K562 (cell line): ENCODE measurements around the gene CSKMT. TPM values are rescaled to one million over a fixed set of nuclear protein-coding genes. Genes with fewer than 3 reads are reported as not detected.
A peak's percentile ranks its signal among the peaks of the same experiment; 100 is the strongest.

Source experiments
- ATAC-seq: fragments of 200-7000 bp; cut with Tn5 transposase; 3 replicates; pipeline ENCODE4 v1.9.1; 2020; ENCODE audit warnings: moderate library complexity
- BruUV-seq: library from RNA; stranded (reverse); fragments of 400-500 nt; replicated peaks from 2 replicates; lab custom pipeline; 2021; lab: Mats Ljungman, UMichigan
- CTCF ChIA-PET: fragments of 300-600 bp; formaldehyde crosslinking; extraction: SDS; loops from one replicate; lab custom pipeline; 2021; ENCODE audit warnings: low intra/inter-chr PET ratio; lab: Yijun Ruan, JAX
- POLR2A ChIA-PET: fragments of 300-600, 350-650 bp; sonication (Branson Sonifier 250); formaldehyde crosslinking; extraction: SDS; loops from one replicate; lab custom pipeline; 2021; ENCODE audit warnings: antibody characterized with exemption, inconsistent platforms; lab: Yijun Ruan, JAX
- DNase-seq, 4 experiments: peaks; one replicate each; pipeline versions ENCODE4 v3.0.0 to v3.0.0-alpha.2; 2011 to 2018; ENCODE audit warnings: low spot score in 3 of 4, mixed read lengths in 3 of 4; ENCODE audit errors: extremely low read depth in 1 of 4
- FAIRE-seq: peaks from 2 replicates; lab custom pipeline; 2011; peaks lifted over from hg19 to GRCh38; lab: Jason Lieb, UNC
- H2AFZ ChIP-seq: 2 replicates; pipeline ENCODE4 v1.6.0; 2011; ENCODE audit warnings: low read depth, low read length, control low read depth, inconsistent platforms
- H3K27ac ChIP-seq: fragments of 200-600 bp; 3 replicates; pipeline ENCODE4 v1.8.0; 2011; ENCODE audit warnings: low read depth, mild to moderate bottlenecking, control low read depth, inconsistent platforms, low read length, moderate library complexity, mixed read lengths; ENCODE audit errors: extremely low read depth
- H3K27me3 ChIP-seq, 2 experiments: fragments of 300-600 bp in 1 of 2; 2 replicates in 1 of 2; 3 replicates in 1 of 2; pipeline versions ENCODE4 v1.6.0 to v1.8.0; 2011; ENCODE audit warnings: inconsistent platforms in 2 of 2, low read length in 2 of 2, mild to moderate bottlenecking in 1 of 2, mixed read lengths in 1 of 2, moderate library complexity in 1 of 2; ENCODE audit not compliant: control insufficient read depth in 2 of 2, insufficient read depth in 2 of 2
- H3K36me3 ChIP-seq: fragments of 300-600 bp; 3 replicates; pipeline ENCODE4 v1.8.0; 2011; ENCODE audit warnings: mild to moderate bottlenecking, low read length, inconsistent platforms; ENCODE audit not compliant: control insufficient read depth, insufficient read depth
- H3K4me1 ChIP-seq, 2 experiments: fragments of 200-600 bp in 1 of 2; replicated peaks in 1 of 2; 2 replicates in 1 of 2; 3 replicates in 1 of 2; pipeline versions ENCODE4 v1.5.1 to v1.8.0; 2011; ENCODE audit warnings: inconsistent platforms in 2 of 2, low read length in 2 of 2, mild to moderate bottlenecking in 1 of 2, mixed read lengths in 1 of 2, moderate library complexity in 1 of 2; ENCODE audit not compliant: control insufficient read depth in 2 of 2, insufficient read depth in 2 of 2
- H3K4me2 ChIP-seq: 2 replicates; pipeline ENCODE4 v1.6.1; 2011; ENCODE audit warnings: low read length, control low read depth, inconsistent platforms, mixed read lengths; ENCODE audit not compliant: insufficient read depth
- H3K4me3 ChIP-seq: fragments of 200-600 bp; sonication (generic), shearing (Covaris generic); 2 replicates; pipeline ENCODE4 v1.5.1; 2016; ENCODE audit warnings: control low read depth, inconsistent platforms
- H3K79me2 ChIP-seq: fragments of 200-600 bp; 3 replicates; pipeline ENCODE4 v1.8.0; 2011; ENCODE audit warnings: low read length, inconsistent platforms; ENCODE audit not compliant: control insufficient read depth, insufficient read depth
- H3K9ac ChIP-seq, 2 experiments: 2 replicates each; pipeline versions ENCODE4 v1.6.0 to v1.6.1; 2011; ENCODE audit warnings: low read depth in 2 of 2, low read length in 2 of 2, control low read depth in 1 of 2, inconsistent platforms in 1 of 2, mild to moderate bottlenecking in 1 of 2, mixed read lengths in 1 of 2; ENCODE audit not compliant: insufficient read depth in 1 of 2
- H3K9me1 ChIP-seq: one replicate; pipeline ENCODE4 v1.6.0; 2011; ENCODE audit warnings: inconsistent platforms, mild to moderate bottlenecking, low read length, moderate library complexity; ENCODE audit not compliant: control insufficient read depth, insufficient read depth
- H3K9me3 ChIP-seq: replicated peaks from 2 replicates; pipeline ENCODE4 v1.5.1; 2011; ENCODE audit warnings: low read depth, low read length, inconsistent platforms; ENCODE audit not compliant: control insufficient read depth, insufficient read depth
- H4K20me1 ChIP-seq: replicated peaks from 2 replicates; pipeline ENCODE4 v1.6.1; 2011; ENCODE audit warnings: low read length, inconsistent platforms, mixed read lengths; ENCODE audit not compliant: control insufficient read depth, insufficient read depth
- FOXJ3 ChIP-seq: sonication (generic); formaldehyde crosslinking; IDR thresholded peaks from 2 replicates; pipeline ENCODE4 v1.4.0; 2020; ENCODE audit warnings: mild to moderate bottlenecking, missing genetic modification reagents
- HCFC1 ChIP-seq: IDR thresholded peaks from 2 replicates; pipeline ENCODE4 v1.6.1; 2012; ENCODE audit warnings: low read depth, low read length, improper control_type of control experiment
- HDAC6 ChIP-seq: IDR thresholded peaks from 2 replicates; pipeline ENCODE4 v1.6.1; 2012; ENCODE audit warnings: low read depth, mild to moderate bottlenecking, control low read depth, inconsistent platforms, low read length, moderate library complexity
- LEF1 ChIP-seq: fragments of 450-650 bp; IDR thresholded peaks from 2 replicates; pipeline ENCODE4 v1.6.1; 2016; ENCODE audit warnings: mild to moderate bottlenecking
- MAFF ChIP-seq: IDR thresholded peaks from 2 replicates; pipeline ENCODE4 v1.6.1; 2012; ENCODE audit warnings: low read length, improper control_type of control experiment
- NR2C1 ChIP-seq, 2 experiments: fragments of 450-650 bp; IDR thresholded peaks; 2 replicates each; pipeline ENCODE4 v1.6.1; 2017; ENCODE audit warnings: mild to moderate bottlenecking in 2 of 2, antibody characterized with exemption in 1 of 2, inconsistent platforms in 1 of 2, missing compliant biosample characterization in 1 of 2, missing genetic modification characterization in 1 of 2
- PHF8 ChIP-seq: fragments of 200-600 bp; sonication (generic); IDR thresholded peaks from 2 replicates; pipeline ENCODE4 v1.6.1; 2012; ENCODE audit warnings: mixed run types, mild to moderate bottlenecking, inconsistent platforms, low read length, moderate library complexity, borderline replicate concordance
- RFX5 ChIP-seq: IDR thresholded peaks from 2 replicates; pipeline ENCODE4 v1.6.1; 2011; ENCODE audit warnings: low read depth, mild to moderate bottlenecking, improper control_type of control experiment, low read length
- STAG1 ChIP-seq: sonication (generic); formaldehyde crosslinking; IDR thresholded peaks from 2 replicates; pipeline ENCODE4 v1.5.0; 2020; ENCODE audit warnings: missing genetic modification reagents, borderline replicate concordance
- TAL1 ChIP-seq: fragments of 450-650 bp; IDR thresholded peaks from 2 replicates; pipeline ENCODE4 v1.6.1; 2016; ENCODE audit warnings: mild to moderate bottlenecking
- ZNF583 ChIP-seq: fragments of 250-450 bp; sonication (Bioruptor Pico); IDR thresholded peaks from 2 replicates; pipeline ENCODE4 v1.4.0; 2020
- WGBS: fragments of 100-300 bp; shearing (Covaris generic); methylation state at CpG from one replicate; pipeline ENCODE4 v1.1.6; 2016; ENCODE audit warnings: low coverage, mixed read lengths; ENCODE audit not compliant: insufficient coverage; ENCODE audit errors: missing lambda C conversion rate; 5-methylcytosine and 5-hydroxymethylcytosine counted together
- in situ Hi-C: fragments of 300-500 bp; cut with MboI; formaldehyde crosslinking; loops from 4 replicates; pipeline ENCODE4 v1.15.0; 2018; ENCODE audit warnings: inconsistent platforms, mixed read lengths
- intact Hi-C: fragments of 100-400 bp; cut with micrococcal nuclease; formaldehyde crosslinking; loops from 2 replicates; pipeline ENCODE4 v1.14.2; 2022
- polyA plus RNA-seq, 8 experiments: library from polyadenylated mRNA; depleted of rRNA in 4 of 8; stranded (reverse) in 5 of 8; unstranded in 3 of 8; fragments of >200 nt; fragmentation: Nextera tagmentation in 2 of 8; fragmentation: Illumina TruSeq in 1 of 8; extraction: Ambion mirVana in 2 of 8; extraction: Trizol in 1 of 8; gene quantifications; 2 replicates each; pipeline versions ENCODE4 v1.2.1 to v1.2.3, GENCODE V29; 2011 to 2014; ENCODE audit warnings: inconsistent platforms in 1 of 8, missing spikeins in 1 of 8
- total RNA-seq, 7 experiments: library from RNA; depleted of rRNA in 6 of 7; stranded (reverse); fragments of >200 nt in 6 of 7; fragmentation: Illumina TruSeq in 2 of 7; extraction: Trizol in 2 of 7; gene quantifications; 2 replicates each; pipeline versions ENCODE4 v1.2.1 to v1.2.3, GENCODE V29; 2011 to 2021; ENCODE audit warnings: low replicate concordance in 1 of 7
- TF ChIP-seq, protein P1 (sequence below): fragments of 250-450 bp; sonication (Bioruptor Pico); IDR thresholded peaks from 2 replicates; pipeline ENCODE4 v1.5.0; 2021; ENCODE audit warnings: mild to moderate bottlenecking, moderate library complexity
- TF ChIP-seq, protein P2 (sequence below): sonication (generic); formaldehyde crosslinking; IDR thresholded peaks from 2 replicates; pipeline ENCODE4 v1.8.1; 2023; ENCODE audit warnings: mild to moderate bottlenecking, missing genetic modification reagents, moderate library complexity
- TF ChIP-seq, protein P3 (sequence below): fragments of 200-400 bp; formaldehyde crosslinking; IDR thresholded peaks from 2 replicates; pipeline ENCODE4 v1.6.1; 2017; ENCODE audit warnings: mild to moderate bottlenecking, low read depth, low read length, moderate library complexity

CSKMT gene
- total and polyA plus RNA-seq, 9 of the 15 experiments (the other 6 are each of a cell fraction or from before 2014, with no cell fraction given) = 10.3 to 108 (median 27.2) TPM

DNA sequence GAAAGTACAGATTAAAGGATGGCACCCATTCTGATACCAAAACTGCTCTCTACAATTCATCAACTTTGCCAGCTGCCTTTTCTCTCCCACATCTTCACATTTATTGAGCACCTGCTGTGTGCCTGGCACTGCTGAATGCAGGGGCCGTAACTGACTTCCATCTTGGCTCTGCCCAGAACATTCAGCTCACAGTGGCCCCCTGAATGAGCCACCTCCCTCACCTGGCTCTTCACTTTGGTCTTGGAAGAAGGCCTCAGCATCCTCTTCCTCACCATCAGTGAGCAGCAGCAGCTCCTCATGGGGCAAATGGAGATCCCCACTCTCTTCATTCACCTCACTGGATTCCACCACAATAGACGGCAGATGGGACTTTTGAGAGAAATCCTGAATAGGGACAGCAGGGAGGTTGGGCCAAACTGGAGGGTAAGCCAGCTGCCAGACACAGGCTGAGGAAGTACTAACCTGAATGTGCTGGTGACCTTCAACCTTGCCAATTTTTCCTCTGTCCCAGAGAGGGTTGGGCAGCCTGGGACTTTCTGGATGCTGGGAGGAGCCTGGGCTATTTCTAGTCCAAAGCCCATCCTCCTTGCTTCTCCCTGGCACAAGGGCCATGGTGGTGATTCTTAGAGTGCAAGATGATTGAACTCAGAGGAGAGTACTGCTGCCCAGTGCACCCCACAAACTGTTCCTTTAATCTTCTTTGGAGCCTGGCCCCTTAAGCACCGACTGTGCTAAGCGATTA, 4.5 kb downstream of the CSKMT start:
- ATAC-seq (no peak), DNase-seq (peak in 2 of 4 experiments; percentile 5 to 43), FAIRE-seq (no peak)
- peak overlapping the region; percentile 47 to 94; a peak in 3 of 4 replicates for H3K9ac ChIP-seq
- ChIA-PET CTCF (no interaction called here), POLR2A (interaction anchor here (0.6 to 8.8 kb wide), 13 partner anchors 11 to 186 kb away, joined by 3 to 161 read pairs (median 5); partner anchors contain the start of genes GANAB, GNG3, HNRNPUL2 and INTS5)
- no peak overlapping the region for H2AFZ ChIP-seq
- H3K9me1 ChIP-seq = no peaks in the 10 kb centered on the region
- H3K4me3 ChIP-seq = peak overlapping the region; percentile 91
- peaks cover 94% of the 10 kb centered on the region for H3K79me2 ChIP-seq
- peak overlapping the region; percentile 86 for H3K4me2 ChIP-seq
- peaks cover 7% of the 10 kb centered on the region; the same call in 1 of the 2 replicates for H4K20me1 ChIP-seq
- in situ Hi-C loops = no loop called here
- H3K27ac ChIP-seq = peak overlapping the region; percentile 94
- BruUV-seq = no TSS peak
- H3K27me3 ChIP-seq = no peaks in the 10 kb centered on the region
- H3K36me3 ChIP-seq = peaks cover 55% of the 10 kb centered on the region
- no peaks in the 10 kb centered on the region for H3K9me3 ChIP-seq
- H3K4me1 ChIP-seq = peaks cover 33 to 61% of the 10 kb centered on the region in 2 experiments; a peak in 4 of 5 replicates
- WGBS = 26% methylated on average over 4 of the region's 4 CpGs
- intact Hi-C loops = loop anchor here (5.0 kb wide), 2 partner anchors 67 to 173 kb away; partner anchors contain the start of gene MTA2
- TF ChIP-seq, protein P1, sequence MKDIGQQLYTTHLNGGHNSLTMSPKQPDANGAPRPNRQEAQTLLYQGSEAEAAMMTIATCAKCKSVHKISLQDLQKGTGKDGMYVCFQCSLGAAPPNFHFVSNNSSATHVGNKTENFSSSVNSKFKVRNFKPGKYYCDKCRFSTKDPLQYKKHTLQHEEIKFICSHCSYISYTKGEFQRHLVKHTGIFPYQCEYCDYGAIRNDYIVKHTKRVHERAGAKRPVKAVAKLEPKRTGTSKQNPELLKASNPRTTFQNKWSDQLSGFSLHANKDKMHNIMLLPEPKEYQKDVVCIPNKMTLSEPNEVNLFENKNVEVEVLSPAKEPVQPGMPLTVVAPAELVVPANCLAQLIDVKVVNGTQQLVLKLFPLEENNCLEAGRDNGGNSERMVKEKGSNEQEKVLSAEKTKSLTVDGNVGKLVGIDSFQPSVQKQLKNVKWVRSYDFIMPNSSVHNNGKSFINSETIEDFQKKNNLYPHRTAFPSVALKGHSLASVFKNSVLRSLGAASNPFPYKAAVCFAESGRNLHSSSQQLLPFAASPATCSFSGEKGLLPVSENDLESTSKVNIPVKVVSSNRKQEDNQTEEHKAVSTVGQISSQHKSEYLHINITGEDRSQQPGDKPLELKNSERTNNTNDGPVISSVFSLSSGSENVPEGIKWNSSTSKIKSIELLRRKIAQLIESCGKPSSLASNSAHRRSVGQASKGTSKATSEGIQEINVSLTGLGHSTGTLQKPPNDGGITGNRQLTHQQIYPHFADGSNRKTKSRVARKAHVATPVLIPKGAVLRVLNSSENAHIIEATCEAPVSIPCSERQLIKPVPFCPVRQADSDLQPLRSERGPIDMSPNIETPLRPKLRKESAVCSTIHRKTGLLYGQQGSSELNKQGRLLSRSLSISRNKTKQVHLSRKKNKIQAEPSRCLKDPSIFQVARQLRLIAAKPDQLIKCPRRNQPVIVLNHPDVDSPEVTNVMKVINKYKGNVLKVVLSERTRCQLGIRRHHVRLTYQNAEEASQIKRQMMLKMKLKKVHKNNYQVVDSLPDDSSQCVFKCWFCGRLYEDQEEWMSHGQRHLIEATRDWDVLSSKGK (CRISPR knock-in tag) = no peak
- no peak for TF ChIP-seq STAG1 (CRISPR knock-in tag)
- TF ChIP-seq, protein P2, sequence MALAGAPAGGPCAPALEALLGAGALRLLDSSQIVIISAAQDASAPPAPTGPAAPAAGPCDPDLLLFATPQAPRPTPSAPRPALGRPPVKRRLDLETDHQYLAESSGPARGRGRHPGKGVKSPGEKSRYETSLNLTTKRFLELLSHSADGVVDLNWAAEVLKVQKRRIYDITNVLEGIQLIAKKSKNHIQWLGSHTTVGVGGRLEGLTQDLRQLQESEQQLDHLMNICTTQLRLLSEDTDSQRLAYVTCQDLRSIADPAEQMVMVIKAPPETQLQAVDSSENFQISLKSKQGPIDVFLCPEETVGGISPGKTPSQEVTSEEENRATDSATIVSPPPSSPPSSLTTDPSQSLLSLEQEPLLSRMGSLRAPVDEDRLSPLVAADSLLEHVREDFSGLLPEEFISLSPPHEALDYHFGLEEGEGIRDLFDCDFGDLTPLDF (CRISPR knock-in tag) = peak; percentile 57; the same call in 1 of the 2 replicates
- peak; percentile 65 for TF ChIP-seq NR2C1 (IDR thresholded peaks at IDR 0.05)
- peak; percentile 54; the same call in 1 of the 2 replicates for TF ChIP-seq NR2C1 (tag; IDR thresholded peaks at IDR 0.05)
- TF ChIP-seq HCFC1 = no peak
- TF ChIP-seq LEF1 = 0 out of 2 replicates have a peak, but pooled peaks have one; percentile 4
- TF ChIP-seq ZNF583 (CRISPR knock-in tag) = no peak
- TF ChIP-seq PHF8 = no peak; the same call in 1 of the 2 replicates
- TF ChIP-seq, protein P3, sequence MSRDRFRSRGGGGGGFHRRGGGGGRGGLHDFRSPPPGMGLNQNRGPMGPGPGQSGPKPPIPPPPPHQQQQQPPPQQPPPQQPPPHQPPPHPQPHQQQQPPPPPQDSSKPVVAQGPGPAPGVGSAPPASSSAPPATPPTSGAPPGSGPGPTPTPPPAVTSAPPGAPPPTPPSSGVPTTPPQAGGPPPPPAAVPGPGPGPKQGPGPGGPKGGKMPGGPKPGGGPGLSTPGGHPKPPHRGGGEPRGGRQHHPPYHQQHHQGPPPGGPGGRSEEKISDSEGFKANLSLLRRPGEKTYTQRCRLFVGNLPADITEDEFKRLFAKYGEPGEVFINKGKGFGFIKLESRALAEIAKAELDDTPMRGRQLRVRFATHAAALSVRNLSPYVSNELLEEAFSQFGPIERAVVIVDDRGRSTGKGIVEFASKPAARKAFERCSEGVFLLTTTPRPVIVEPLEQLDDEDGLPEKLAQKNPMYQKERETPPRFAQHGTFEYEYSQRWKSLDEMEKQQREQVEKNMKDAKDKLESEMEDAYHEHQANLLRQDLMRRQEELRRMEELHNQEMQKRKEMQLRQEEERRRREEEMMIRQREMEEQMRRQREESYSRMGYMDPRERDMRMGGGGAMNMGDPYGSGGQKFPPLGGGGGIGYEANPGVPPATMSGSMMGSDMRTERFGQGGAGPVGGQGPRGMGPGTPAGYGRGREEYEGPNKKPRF = no peak
- no peak for TF ChIP-seq MAFF
- TF ChIP-seq RFX5 = no peak
- no peak for TF ChIP-seq FOXJ3 (CRISPR knock-in tag)
- TF ChIP-seq HDAC6 = no peak
- TF ChIP-seq TAL1 = no peak
